H1 (cell line): Measurements from ENCODE around the gene CPT1A. TPM values are rescaled to one million over a fixed set of nuclear protein-coding genes. Genes with fewer than 3 reads are reported as not detected.

ENCODE experiments used
- CTCF ChIA-PET: fragments of 300-600 bp; sonication (Branson Sonifier 250); formaldehyde crosslinking; loops from one replicate; lab custom pipeline; 2021; ENCODE audit not compliant: partially characterized antibody; lab: Charles Lee
- POLR2A ChIA-PET: fragments of 300-600 bp; sonication (Branson Sonifier 250); formaldehyde crosslinking; loops from one replicate; lab custom pipeline; 2021; ENCODE audit warnings: inconsistent platforms; ENCODE audit not compliant: partially characterized antibody; lab: Charles Lee
- DNase-seq, 2 experiments: peaks; one replicate each; pipeline versions ENCODE4 v3.0.0 to v3.0.0-alpha.2; 2010 to 2022; ENCODE audit warnings: low spot score in 2 of 2, low read depth in 1 of 2, mixed read lengths in 1 of 2
- FAIRE-seq: peaks from 2 replicates; lab custom pipeline; 2011; peaks lifted over from hg19 to GRCh38; lab: Jason Lieb, UNC
- H2AFZ ChIP-seq: 2 replicates; pipeline ENCODE4 v1.8.1; 2012; ENCODE audit warnings: low read length, inconsistent platforms
- H2AK5ac ChIP-seq: 2 replicates; pipeline ENCODE4 v1.6.1; 2013; ENCODE audit warnings: low read depth, low read length
- H2BK120ac ChIP-seq: replicated peaks from 2 replicates; pipeline ENCODE3; 2013; ENCODE audit warnings: low read depth, low read length, inconsistent platforms
- H2BK12ac ChIP-seq: 2 replicates; pipeline ENCODE4 v1.6.1; 2013; ENCODE audit warnings: low read depth, low read length
- H2BK15ac ChIP-seq: 2 replicates; pipeline ENCODE4 v1.6.1; 2013; ENCODE audit warnings: low read length
- H2BK20ac ChIP-seq: 2 replicates; pipeline ENCODE4 v1.6.1; 2013; ENCODE audit warnings: low read length
- H2BK5ac ChIP-seq: 2 replicates; pipeline ENCODE4 v1.6.1; 2013; ENCODE audit warnings: low read depth, low read length
- H3K14ac ChIP-seq: 2 replicates; pipeline ENCODE4 v1.6.1; 2013; ENCODE audit warnings: inconsistent platforms; ENCODE audit not compliant: insufficient read length
- H3K18ac ChIP-seq: 2 replicates; pipeline ENCODE4 v1.6.1; 2013; ENCODE audit warnings: low read length; ENCODE audit errors: extremely low read depth
- H3K23ac ChIP-seq: 2 replicates; pipeline ENCODE4 v1.6.1; 2013; ENCODE audit warnings: inconsistent platforms; ENCODE audit not compliant: insufficient read length
- H3K23me2 ChIP-seq: 2 replicates; pipeline ENCODE4 v1.6.1; 2013; ENCODE audit warnings: low read depth, low read length
- H3K27ac ChIP-seq: 2 replicates; pipeline ENCODE4 v1.6.1; 2011; ENCODE audit warnings: low read depth, low read length, inconsistent platforms
- H3K27me3 ChIP-seq, 4 experiments: replicated peaks in 1 of 4; 1 replicate in 1 of 4; 2 replicates in 3 of 4; pipeline versions ENCODE4 v1.6.1 to v1.8.1; 2011 to 2013; ENCODE audit warnings: low read length in 3 of 4, mild to moderate bottlenecking in 3 of 4, inconsistent platforms in 2 of 4, mixed read lengths in 2 of 4, moderate library complexity in 1 of 4; ENCODE audit not compliant: control insufficient read depth in 3 of 4, insufficient read depth in 3 of 4; ENCODE audit errors: extremely low read depth in 1 of 4
- H3K36me3 ChIP-seq, 4 experiments: 2 replicates each; pipeline versions ENCODE4 v1.6.1 to v1.8.1; 2011 to 2013; ENCODE audit warnings: mild to moderate bottlenecking in 4 of 4, low read length in 3 of 4, moderate library complexity in 2 of 4, control low read depth in 1 of 4, inconsistent platforms in 1 of 4; ENCODE audit not compliant: insufficient read depth in 4 of 4, control insufficient read depth in 2 of 4
- H3K4ac ChIP-seq: replicated peaks from 2 replicates; pipeline ENCODE3; 2013; ENCODE audit warnings: low read length, low read depth, mixed read lengths, inconsistent platforms; ENCODE audit not compliant: insufficient read length
- H3K4me1 ChIP-seq, 4 experiments: replicated peaks in 1 of 4; 1 replicate in 1 of 4; 2 replicates in 3 of 4; pipeline versions ENCODE4 v1.6.1 to v1.8.1; 2011 to 2013; ENCODE audit warnings: low read length in 3 of 4, inconsistent platforms in 2 of 4, mixed read lengths in 1 of 4; ENCODE audit not compliant: insufficient read depth in 4 of 4, control insufficient read depth in 3 of 4
- H3K4me2 ChIP-seq, 2 experiments: 2 replicates each; pipeline versions ENCODE4 v1.6.1 to v1.8.1; 2011 to 2013; ENCODE audit warnings: low read depth in 2 of 2, low read length in 2 of 2, control low read depth in 1 of 2, inconsistent platforms in 1 of 2, mild to moderate bottlenecking in 1 of 2; ENCODE audit not compliant: insufficient read depth in 1 of 2
- H3K4me3 ChIP-seq, 4 experiments: fragments of 200-600, 300-600 bp in 1 of 4; sonication (generic), shearing (Covaris generic), sonication (Bioruptor Twin) in 1 of 4; 2 replicates each; pipeline versions ENCODE4 v1.5.1 to v1.8.1; 2011 to 2016; ENCODE audit warnings: low read length in 4 of 4, low read depth in 3 of 4, control low read depth in 2 of 4, inconsistent platforms in 2 of 4, mild to moderate bottlenecking in 2 of 4, mixed read lengths in 1 of 4, moderate library complexity in 1 of 4; ENCODE audit not compliant: insufficient read depth in 2 of 4; ENCODE audit errors: extremely low read depth in 1 of 4
- H3K56ac ChIP-seq: replicated peaks from 2 replicates; pipeline ENCODE3; 2013; ENCODE audit warnings: low read depth, mild to moderate bottlenecking, mixed read lengths, low read length, inconsistent platforms; ENCODE audit not compliant: insufficient read length
- H3K79me1 ChIP-seq: 2 replicates; pipeline ENCODE4 v1.6.1; 2013; ENCODE audit warnings: low read depth, low read length, control low read depth
- H3K79me2 ChIP-seq, 2 experiments: 2 replicates each; pipeline versions ENCODE4 v1.6.1 to v1.8.1; 2012 to 2013; ENCODE audit warnings: low read length in 2 of 2, mild to moderate bottlenecking in 2 of 2, inconsistent platforms in 1 of 2; ENCODE audit not compliant: insufficient read depth in 2 of 2, control insufficient read depth in 1 of 2
- H3K9ac ChIP-seq, 4 experiments: replicated peaks in 1 of 4; 1 replicate in 1 of 4; 2 replicates in 3 of 4; pipeline versions ENCODE4 v1.6.1 to v1.8.1; 2011 to 2013; ENCODE audit warnings: low read depth in 3 of 4, low read length in 3 of 4, control low read depth in 2 of 4, mild to moderate bottlenecking in 2 of 4, moderate library complexity in 2 of 4, inconsistent platforms in 1 of 4; ENCODE audit errors: extremely low read depth in 1 of 4
- H3K9me3 ChIP-seq, 2 experiments: 2 replicates each; pipeline versions ENCODE4 v1.6.1 to v1.8.1; 2012 to 2013; ENCODE audit warnings: mild to moderate bottlenecking in 2 of 2, moderate library complexity in 2 of 2, control low read depth in 1 of 2, inconsistent platforms in 1 of 2, low read depth in 1 of 2, low read length in 1 of 2, mixed read lengths in 1 of 2; ENCODE audit not compliant: insufficient read depth in 2 of 2
- H4K20me1 ChIP-seq, 2 experiments: replicated peaks in 1 of 2; 2 replicates each; pipeline versions ENCODE3 to v1.8.1; 2011 to 2013; ENCODE audit warnings: inconsistent platforms in 2 of 2, low read length in 2 of 2, mild to moderate bottlenecking in 1 of 2; ENCODE audit not compliant: insufficient read depth in 2 of 2, control insufficient read depth in 1 of 2
- H4K5ac ChIP-seq: 2 replicates; pipeline ENCODE4 v1.6.1; 2013; ENCODE audit warnings: low read length, low read depth, mixed read lengths, inconsistent platforms; ENCODE audit not compliant: insufficient read length
- H4K8ac ChIP-seq: 2 replicates; pipeline ENCODE4 v1.8.0; 2013; ENCODE audit warnings: mild to moderate bottlenecking, moderate library complexity, low read length, inconsistent platforms; ENCODE audit not compliant: insufficient read depth; ENCODE audit errors: extremely low read depth
- H4K91ac ChIP-seq: replicated peaks from 2 replicates; pipeline ENCODE3; 2013; ENCODE audit warnings: low read length, mixed read lengths, inconsistent platforms; ENCODE audit not compliant: insufficient read length
- BRCA1 ChIP-seq: IDR thresholded peaks from 2 replicates; pipeline ENCODE4 v1.6.1; 2012; ENCODE audit warnings: low read depth, low read length, improper control_type of control experiment
- EZH2 ChIP-seq: fragments of 200-600 bp; sonication (generic); IDR thresholded peaks from 2 replicates; pipeline ENCODE4 v1.7.1; 2012; ENCODE audit warnings: low read depth, mild to moderate bottlenecking, moderate library complexity, low read length, inconsistent platforms; ENCODE audit not compliant: severe bottlenecking
- HDAC6 ChIP-seq: IDR thresholded peaks from one replicate; pipeline ENCODE4 v1.7.1; 2012; ENCODE audit warnings: low read depth, mild to moderate bottlenecking, inconsistent platforms, low read length, moderate library complexity
- KDM4A ChIP-seq: IDR thresholded peaks from one replicate; pipeline ENCODE4 v1.7.1; 2012; ENCODE audit warnings: low read depth, mild to moderate bottlenecking, moderate library complexity, low read length, inconsistent platforms; ENCODE audit not compliant: severe bottlenecking
- KDM5A ChIP-seq: fragments of 200-600 bp; IDR thresholded peaks from 2 replicates; pipeline ENCODE4 v1.7.1; 2012; ENCODE audit warnings: mild to moderate bottlenecking, low read length, inconsistent platforms, mixed read lengths
- MAX ChIP-seq: IDR thresholded peaks from 2 replicates; pipeline ENCODE4 v1.6.1; 2012; ENCODE audit warnings: inconsistent platforms
- NANOG ChIP-seq: IDR thresholded peaks from 2 replicates; pipeline ENCODE4 v1.6.1; 2011; ENCODE audit warnings: low read length, low read depth, mild to moderate bottlenecking, inconsistent platforms; ENCODE audit not compliant: insufficient read depth, poor library complexity, severe bottlenecking
- SIN3A ChIP-seq, 2 experiments: IDR thresholded peaks in 1 of 2; conservative IDR thresholded peaks in 1 of 2; 2 replicates each; pipeline ENCODE4 v1.6.1; 2011 to 2012; ENCODE audit warnings: low read length in 2 of 2, improper control_type of control experiment in 1 of 2, low read depth in 1 of 2, mild to moderate bottlenecking in 1 of 2
- SP2 ChIP-seq: IDR thresholded peaks from 2 replicates; pipeline ENCODE4 v1.6.1; 2012; ENCODE audit warnings: mild to moderate bottlenecking, low read length, inconsistent platforms
- SRF ChIP-seq: IDR thresholded peaks from 2 replicates; pipeline ENCODE4 v1.6.1; 2011; ENCODE audit warnings: mild to moderate bottlenecking, low read depth, low read length, moderate library complexity
- SUZ12 ChIP-seq: fragments of 200-600 bp; sonication (generic); IDR thresholded peaks from 2 replicates; pipeline ENCODE4 v1.6.1; 2012; ENCODE audit warnings: mild to moderate bottlenecking, inconsistent platforms, low read length, moderate library complexity, mixed read lengths
- WGBS, 2 experiments: shearing (Covaris generic) in 1 of 2; methylation state at CpG; one replicate each; pipeline versions ENCODE4 v1.1.6 to v1.1.7; 2013 to 2015; ENCODE audit warnings: low lambda C conversion rate in 2 of 2, mixed read lengths in 2 of 2, inconsistent platforms in 1 of 2, low coverage in 1 of 2, missing lambda C conversion rate in 1 of 2; ENCODE audit not compliant: insufficient replicate concordance in 2 of 2, insufficient coverage in 1 of 2, insufficient read length in 1 of 2; ENCODE audit errors: extremely low coverage in 1 of 2, missing lambda C conversion rate in 1 of 2; 5-methylcytosine and 5-hydroxymethylcytosine counted together
- polyA plus RNA-seq, 7 experiments: library from polyadenylated mRNA; depleted of rRNA in 3 of 7; stranded (reverse) in 5 of 7; unstranded in 2 of 7; fragments of >200 nt in 5 of 7; fragments of 200-250 nt in 2 of 7; gene quantifications; 1 replicate in 5 of 7; 2 replicates in 1 of 7; 4 replicates in 1 of 7; pipeline versions ENCODE4 v1.2.1 to v1.2.3, GENCODE V29; 2011 to 2013; ENCODE audit warnings: missing spikeins in 2 of 7, mixed read lengths in 2 of 7
- total RNA-seq: library from RNA; stranded (reverse); fragmentation: NEBNext Ultra II Directional; extraction: Animal tissue kit (Norgen Biotek cat#: 25700); gene quantifications from 2 replicates; pipeline ENCODE4 v1.2.1, GENCODE V29; 2021

CPT1A gene
- total and polyA plus RNA-seq, 2 of the 8 experiments (the other 6 are each of a cell fraction or from before 2014, with no cell fraction given), result 2.9 to 12.2 TPM

- Histone ChIP-seq H2BK20ac (no peak overlapping the region), H3K27me3 (peaks cover 5 to 27% (median 14%) of the 10 kb centered on the region in 4 experiments; a peak in 6 of 7 replicates), H2BK120ac (no peak overlapping the region), H3K9ac (no peak overlapping the region), H2BK15ac (no peak overlapping the region), H4K5ac (no peak overlapping the region), H4K20me1 (no peaks in the 10 kb centered on the region), H3K4me2 (peak overlapping the region; percentile 78 to 81), H3K9me3 (no peaks in the 10 kb centered on the region), H2AK5ac (no peak overlapping the region), H3K27ac (no peak overlapping the region), H3K23ac (no peak overlapping the region), H3K4me1 (peaks cover 0 to 6% (median 1%) of the 10 kb centered on the region in 4 experiments; a peak in 3 of 7 replicates), H2AFZ (0 out of 2 replicates have a peak overlapping the region, but pooled peaks have one; percentile 74), H3K79me2 (no peaks in the 10 kb centered on the region), H3K56ac (no peak overlapping the region), H2BK12ac (0 out of 2 replicates have a peak overlapping the region, but pooled peaks have one; percentile 17), H4K91ac (no peak overlapping the region), H3K23me2 (peaks cover 11% of the 10 kb centered on the region; the same call in 1 of the 2 replicates), H3K36me3 (no peaks in the 10 kb centered on the region), H3K18ac (peak overlapping the region; percentile 68), H2BK5ac (no peak overlapping the region), H4K8ac (peak overlapping the region; percentile 11; the same call in 1 of the 2 replicates), H3K4me3 (peak overlapping the region; percentile 59 to 84 (median 70)), H3K4ac (no peak overlapping the region), H3K79me1 (no peaks in the 10 kb centered on the region), H3K14ac (no peak overlapping the region)
- ChIA-PET CTCF (interaction anchor here (2.3 kb wide), 1 partner anchor 12 kb away, joined by 11 read pairs; no protein-coding TSS in a partner anchor), POLR2A (interaction anchor here (0.6 to 3.2 kb wide), 5 partner anchors 11 to 731 kb away, joined by 3 to 10 read pairs (median 3); partner anchors contain the start of gene CPT1A)
- FAIRE-seq (no peak), DNase-seq (peak in 1 of 2 experiments; percentile 70)
- 11% methylated on average over 24 of the region's 62 CpGs; no CpG with 5 or more reads in 1 of the 2 experiments for WGBS, 2 experiments
- TF ChIP-seq MAX, result no peak
- no peak for TF ChIP-seq SP2
- peak; percentile 73 for TF ChIP-seq KDM4A
- TF ChIP-seq EZH2, result no peak
- no peak for TF ChIP-seq BRCA1
- no peak for TF ChIP-seq SIN3A (conservative IDR thresholded peaks at IDR 0.05 in 1 of 2, IDR thresholded peaks at IDR 0.05 in 1 of 2; ENCODE audit: low read depth in 1 of 2, low read length in 2 of 2)
- no peak for TF ChIP-seq NANOG
- TF ChIP-seq SUZ12, result peak; percentile 41; the same call in 1 of the 2 replicates
- no peak for TF ChIP-seq HDAC6
- TF ChIP-seq KDM5A, result no peak
- TF ChIP-seq SRF, result no peak
Observed at GRCh38 chr11:68855205-68855981, 13.7 kb upstream of the CPT1A start.
